Stimulated activated CD8-positive, alpha-beta memory T cell treated with anti-CD3 and anti-CD28 coated beads, Interleukin-15, amount 100 ng/mL, for 24 hours (primary cell): ENCODE measurements around the gene CER1.

Experiments
- DNase-seq: peaks from one replicate; pipeline ENCODE4 v3.0.0-alpha.2; 2020; ENCODE audit warnings: low read depth

CER1 gene, protein sequence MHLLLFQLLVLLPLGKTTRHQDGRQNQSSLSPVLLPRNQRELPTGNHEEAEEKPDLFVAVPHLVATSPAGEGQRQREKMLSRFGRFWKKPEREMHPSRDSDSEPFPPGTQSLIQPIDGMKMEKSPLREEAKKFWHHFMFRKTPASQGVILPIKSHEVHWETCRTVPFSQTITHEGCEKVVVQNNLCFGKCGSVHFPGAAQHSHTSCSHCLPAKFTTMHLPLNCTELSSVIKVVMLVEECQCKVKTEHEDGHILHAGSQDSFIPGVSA

DNA sequence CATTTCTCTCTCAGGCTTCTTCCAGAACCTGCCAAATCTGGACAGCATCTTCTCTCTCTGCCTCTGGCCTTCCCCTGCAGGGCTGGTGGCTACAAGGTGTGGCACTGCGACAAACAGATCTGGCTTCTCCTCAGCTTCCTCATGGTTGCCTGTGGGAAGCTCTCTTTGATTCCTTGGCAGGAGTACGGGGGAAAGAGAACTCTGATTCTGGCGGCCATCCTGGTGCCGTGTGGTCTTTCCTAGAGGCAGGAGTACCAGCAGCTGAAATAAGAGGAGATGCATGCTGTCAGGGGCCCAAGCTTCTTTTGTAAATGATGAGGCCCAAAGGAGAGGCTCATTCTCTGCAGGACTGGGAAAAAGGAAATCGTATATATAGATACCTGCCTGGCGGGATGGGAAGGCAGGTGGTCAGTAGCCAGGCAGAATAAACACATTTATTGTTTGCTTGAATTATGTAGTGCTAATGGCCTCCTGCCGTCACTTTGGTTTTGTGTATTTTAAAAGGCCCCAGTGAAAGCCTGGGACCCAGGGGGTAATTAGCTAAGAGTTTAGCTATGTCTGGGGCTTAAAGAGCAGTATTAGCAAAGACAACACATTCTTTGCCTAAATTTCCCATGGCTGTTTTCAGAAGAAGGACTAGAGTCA is at the start of gene CER1:
Gene CER1 (minus strand): TSS at position 343 of the 645 bp plus-strand sequence. CDS start 61 bp downstream, at position 282.
- DNase-seq: no peak

DNA sequence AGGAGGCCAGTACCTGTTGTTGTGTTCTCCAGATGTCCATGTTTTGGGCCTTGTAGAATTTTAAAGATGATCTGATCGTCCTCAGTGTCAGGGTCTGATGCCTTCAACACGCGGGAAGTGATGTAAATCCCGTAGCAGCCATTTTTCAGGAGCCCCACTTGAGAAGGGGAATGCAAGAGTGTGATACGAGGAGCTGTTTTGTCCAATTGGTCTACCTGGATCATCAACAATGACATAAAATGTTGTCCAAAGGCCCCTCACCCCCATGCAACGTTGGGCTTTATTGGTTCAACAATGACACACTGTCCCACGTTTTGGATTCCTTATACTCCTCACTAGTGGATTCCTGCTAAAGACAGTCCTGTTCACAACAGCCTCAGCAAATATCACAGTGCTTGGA is 48.1 kb upstream of the CER1 start:
- no peak for DNase-seq

DNA sequence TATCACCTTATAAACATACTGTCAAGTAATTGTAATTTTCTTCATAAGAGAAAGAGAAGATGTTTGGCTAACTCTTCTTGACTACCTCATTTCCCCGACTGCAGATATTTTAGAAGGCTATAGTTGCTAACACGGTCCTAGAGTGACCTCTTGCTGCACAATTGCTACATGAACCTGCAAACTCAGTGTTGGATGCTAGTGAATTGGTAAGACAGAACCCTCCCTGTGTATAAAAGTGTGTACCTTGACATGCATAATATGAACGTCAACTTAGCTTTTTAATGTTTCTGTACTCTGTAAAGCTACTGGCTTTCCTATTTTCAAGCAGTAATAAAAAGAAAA is 46.7 kb upstream of the CER1 start:
- no peak for DNase-seq

DNA sequence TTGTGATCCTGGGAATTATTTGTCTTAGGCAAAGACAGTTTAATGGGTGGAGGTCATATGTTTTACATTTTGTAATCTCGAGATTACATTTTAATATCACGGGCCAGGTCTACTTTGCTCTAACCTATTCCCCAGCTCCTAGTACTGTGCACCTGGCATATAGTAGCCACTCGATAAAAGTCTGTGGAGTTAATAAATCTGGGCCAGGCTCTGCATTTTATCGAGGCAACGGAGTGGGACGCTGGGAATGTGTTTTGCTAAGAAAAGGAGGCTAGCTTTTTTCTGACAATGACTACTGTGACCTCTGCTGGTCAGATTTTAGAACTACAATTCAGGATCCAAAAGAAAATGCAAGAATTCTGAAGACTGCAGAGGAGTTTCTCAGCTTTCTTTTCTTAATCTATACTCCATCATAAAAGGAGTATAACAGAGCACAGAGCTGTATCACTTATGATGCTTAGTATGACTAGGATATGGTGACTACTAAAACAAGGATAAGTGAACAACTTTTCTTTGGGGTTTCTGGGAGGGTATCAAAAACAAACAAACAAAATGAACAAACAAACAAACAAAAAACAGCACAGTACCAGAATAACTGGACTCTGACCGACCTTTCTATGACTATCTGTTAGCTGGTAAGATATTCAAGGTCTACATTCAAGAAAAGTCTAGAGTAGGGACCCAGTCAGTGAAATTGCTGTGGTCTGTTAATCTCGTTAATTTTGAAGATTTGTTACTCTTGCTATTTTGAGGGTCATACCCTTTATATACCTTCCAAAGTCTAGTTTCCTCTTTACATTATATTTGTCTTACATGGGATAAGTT is 46.1 kb upstream of the CER1 start:
- DNase-seq: no peak

DNA sequence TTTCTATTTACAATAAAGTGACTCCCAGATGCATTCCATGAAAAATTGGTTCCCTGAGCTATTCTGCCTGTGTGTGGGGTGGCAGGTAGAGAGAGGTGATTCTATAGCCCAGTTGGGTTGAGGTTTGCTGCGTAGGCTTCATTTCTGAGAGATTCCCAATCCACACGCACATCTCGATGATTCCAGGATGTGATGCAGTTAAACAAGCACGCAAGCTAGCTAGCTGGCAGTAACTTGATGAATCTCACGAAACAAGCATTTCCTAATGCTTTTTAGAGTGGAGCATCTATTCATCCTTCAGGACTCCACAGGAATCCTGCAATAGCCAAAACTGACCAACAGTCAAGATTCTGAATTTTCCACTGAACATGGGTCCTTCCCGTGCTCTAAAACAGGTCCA is 43.8 kb upstream of the CER1 start:
- no peak for DNase-seq

DNA sequence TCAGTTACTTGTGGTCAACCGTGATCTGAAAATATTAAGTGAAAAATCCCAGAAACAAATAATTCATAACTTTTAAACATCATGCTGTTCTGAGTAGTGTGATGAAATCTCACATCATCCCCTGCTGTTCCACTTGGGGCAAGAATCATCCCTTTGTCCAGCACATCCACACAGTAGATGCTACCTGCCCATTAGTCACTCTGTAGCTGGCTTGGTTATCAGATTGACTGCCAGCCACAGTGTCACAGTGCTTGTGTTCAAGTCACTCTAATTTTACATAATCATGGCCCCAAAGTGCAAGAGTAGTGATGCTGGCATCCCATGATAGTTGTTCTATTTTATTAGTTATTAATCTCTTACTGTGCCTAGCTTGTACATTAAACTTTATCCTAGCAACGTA is 39.1 kb upstream of the CER1 start:
- no peak for DNase-seq

DNA sequence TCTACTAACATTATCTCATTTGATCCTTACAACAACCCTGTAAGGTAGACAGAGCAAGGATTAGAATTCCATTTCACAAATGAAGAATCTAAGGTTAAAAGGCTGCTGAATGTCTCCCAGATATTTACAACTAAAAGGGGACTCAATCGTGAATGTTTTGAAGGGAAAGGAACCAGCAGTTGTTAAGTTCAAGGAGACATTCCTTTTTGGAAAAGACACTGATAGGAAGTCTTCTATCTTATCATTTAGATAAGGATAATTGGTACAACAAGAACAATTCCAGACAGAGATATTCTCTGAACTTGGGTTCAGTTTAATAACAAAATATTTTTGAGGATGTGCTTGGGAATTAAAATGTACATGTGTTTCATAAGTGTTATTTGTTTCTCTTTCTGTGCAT is 37.5 kb upstream of the CER1 start:
- no peak for DNase-seq

DNA sequence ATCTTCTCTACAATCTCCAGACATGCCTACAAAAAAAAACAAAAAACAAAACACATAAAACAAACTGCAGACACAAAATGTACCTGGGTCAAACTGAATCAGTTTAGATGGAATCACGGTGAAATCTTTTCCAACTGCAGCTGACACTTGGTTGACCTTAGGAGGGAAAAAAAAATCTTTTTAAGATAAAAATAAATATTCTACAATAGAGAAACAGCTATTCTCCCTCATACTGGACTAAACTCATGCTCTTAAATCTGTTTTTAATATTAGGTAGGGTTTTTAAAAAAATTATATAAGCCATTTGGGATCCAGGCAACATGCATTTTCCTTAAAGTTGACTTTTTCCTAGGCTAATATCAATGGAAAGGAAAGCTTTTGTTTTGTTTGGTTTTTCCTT is 33.8 kb upstream of the CER1 start:
- DNase-seq: no peak

DNA sequence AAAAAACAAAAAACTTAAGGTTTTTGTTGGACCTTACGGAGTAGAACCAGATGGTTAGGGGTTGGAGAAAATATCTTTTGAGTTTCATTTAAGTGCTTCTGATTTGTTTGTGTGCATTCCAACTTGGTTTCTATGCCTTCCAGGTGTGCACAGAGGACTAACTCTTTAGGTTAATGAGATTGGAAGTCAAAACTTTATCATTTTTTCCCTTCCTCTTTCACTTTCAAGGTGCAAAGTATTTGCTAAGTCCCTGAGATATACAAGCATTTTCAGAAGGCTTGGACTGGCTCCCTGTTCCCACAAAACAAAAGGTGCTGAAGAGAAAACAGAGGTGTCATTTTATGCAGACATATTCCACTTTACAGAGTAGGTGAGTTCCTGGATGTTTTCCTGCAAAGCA is 30.3 kb upstream of the CER1 start:
- no peak for DNase-seq

DNA sequence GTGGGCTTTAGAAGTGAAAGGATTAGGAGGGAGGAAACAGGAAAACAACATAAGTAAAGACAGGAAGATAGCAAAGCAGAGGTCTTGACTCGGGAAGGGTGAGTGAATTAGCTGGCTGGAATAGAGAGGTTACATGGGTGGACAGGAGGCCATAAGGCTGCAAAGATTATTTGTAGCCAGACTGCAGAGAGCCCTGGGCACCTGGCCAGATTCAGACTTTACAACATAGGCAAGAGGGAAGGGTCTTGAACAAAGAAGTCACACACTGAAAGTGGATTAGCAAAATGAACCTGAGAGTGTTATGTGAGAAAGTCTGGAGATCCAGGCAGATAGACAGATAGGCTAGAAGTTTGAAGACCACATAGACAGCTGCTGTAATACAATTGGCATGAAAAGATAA is 29.7 kb upstream of the CER1 start:
- DNase-seq: no peak

DNA sequence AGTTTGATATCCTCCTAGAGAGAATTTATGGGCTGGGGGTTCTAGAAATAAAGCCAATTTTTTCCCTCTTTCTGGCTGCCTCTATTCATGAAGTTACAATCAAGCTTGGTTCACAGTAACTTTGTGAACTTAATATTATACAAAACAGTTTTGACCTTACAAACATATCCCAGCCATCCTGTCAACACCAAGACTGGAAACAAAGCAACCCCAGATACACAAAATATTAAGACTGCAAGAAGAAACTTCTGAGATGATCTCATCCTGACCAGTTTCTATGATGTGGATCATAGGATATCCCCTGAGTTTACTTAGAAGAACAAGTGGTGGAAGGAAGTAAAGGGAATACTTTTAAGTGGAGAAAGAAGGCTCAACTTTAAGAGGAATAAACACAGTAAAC is 28.3 kb upstream of the CER1 start:
- no peak for DNase-seq

DNA sequence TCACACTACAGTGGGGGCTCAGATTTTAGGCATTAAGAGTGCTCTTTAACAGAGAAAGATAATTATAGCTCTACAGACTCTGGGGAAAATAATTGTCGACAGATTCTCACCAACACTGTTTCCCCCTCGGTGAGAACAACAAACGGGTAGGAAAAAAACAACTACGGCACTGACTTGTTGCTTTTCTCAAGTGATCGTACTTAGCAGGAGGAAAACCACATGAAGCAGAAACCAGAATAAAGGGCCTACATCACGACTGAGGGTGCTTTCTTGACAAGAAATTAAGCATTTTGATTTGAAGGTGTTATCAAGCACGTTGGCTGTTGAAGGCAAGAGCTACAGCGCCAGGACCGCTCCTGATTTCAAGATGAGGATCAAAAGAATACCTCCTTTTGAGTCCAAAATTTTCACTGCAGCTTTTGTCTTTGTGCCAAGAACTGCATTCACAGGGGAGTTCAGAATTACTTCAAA is 27.2 kb upstream of the CER1 start:
- no peak for DNase-seq

DNA sequence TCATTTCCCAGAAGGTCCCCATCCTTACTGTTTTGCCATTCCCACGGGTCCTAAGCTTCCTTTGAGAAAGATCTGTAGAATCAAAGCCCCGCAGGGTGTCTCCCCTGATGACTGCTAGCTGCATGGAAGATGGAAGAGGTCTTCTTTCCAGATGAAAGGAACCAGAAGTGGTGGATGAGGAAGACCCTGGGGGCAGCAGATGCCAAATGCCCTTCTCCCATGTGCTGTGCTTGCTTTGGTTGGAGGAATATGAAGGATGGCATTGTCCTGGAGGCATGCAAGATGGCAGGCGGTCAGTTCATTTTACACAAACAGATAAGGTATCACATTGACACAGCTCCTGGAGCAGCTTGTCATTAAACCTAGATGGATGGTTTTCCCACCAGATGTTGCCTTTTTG is 25.8 kb upstream of the CER1 start:
- no peak for DNase-seq

DNA sequence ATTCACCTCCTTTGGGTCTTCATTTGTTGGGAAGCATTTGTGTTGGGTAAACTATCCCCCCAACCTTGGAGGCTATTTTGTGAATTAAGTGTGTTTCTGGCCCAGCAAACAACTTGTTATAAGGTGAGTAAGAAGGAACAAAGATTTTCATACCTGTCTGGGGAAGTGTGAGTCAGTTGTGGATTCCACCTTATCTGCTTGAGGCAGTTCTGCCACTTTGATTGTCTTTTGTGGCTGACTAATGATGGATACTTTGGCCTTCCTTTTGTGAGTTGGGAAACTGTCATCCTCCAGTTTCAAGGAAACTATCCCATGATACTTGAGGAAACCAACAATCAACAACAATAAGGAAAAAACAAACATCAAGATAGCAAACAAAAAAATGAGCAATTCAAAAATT is 24.6 kb upstream of the CER1 start:
- no peak for DNase-seq

DNA sequence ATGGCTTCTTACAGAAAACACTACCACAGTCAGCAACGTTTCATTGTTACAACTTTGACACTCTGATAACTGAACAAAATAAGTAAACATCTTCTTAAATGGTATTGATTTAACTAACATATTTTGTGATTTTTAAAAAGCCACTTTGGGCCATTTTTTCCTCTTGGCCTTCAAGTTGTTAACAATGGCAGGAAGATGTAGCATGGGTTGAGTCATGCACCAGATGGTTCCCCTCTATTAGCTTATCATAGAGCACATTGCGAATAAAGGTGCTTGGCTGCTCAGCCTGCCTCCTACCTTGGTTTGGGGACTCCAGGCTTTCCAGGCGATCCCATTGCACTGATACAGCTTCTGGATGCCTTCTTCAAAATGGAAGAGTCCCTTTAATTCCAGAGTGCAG is 24.1 kb upstream of the CER1 start:
- DNase-seq: no peak

DNA sequence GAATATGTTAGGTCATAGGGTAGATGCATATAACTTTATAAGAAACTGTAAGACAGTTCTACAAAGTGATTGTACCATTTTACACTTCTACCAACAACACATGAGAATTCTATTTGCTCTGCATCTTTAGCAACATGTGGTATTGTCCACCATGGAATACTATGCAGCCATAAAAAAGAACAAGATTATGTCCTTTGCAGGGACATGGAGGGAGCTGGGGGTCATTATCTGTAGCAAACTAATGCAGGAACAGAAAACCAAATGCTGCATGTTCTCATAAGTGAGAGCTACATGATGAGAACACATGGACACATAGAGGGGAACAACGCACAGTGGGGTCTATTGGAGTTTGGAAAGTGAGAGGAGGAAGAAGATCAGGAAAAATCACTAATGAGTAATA is 22.2 kb upstream of the CER1 start:
- DNase-seq: no peak

DNA sequence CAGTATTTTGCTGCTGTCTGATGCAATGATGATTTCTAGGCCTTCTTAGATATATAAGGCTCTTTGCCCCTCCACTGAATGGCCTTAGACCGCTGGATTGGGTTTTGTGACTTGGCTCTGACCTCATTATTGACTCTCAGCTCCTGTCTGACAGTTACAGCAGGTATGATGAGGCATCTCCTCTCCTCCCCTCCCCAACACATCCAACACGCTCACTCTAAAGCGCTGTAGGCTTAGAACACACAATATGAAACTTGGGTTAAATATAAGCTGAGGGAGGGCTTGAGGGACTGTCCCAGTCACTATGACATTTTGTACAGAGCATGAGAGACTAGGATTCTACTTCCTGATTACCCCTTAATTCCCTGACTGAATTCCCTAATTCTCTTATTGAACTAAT is 18.8 kb upstream of the CER1 start:
- no peak for DNase-seq

DNA sequence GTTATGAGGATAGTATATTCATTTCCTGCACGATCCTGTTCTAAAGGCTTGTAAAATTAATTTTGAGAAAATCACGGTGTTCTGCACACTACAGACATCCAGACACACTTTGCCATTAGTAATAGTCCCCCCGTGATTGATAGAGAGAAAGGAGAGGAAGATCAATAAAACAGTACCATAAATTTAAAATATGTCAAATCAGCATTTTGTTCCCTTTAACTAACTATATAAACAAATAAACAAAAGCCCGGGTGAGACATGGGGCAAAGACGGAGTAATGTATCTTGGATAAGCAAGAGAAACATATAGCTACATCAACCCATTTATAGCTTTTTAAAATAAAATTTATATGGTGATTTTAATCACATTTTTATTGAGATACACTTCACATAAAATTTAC is 10.6 kb upstream of the CER1 start:
- no peak for DNase-seq

DNA sequence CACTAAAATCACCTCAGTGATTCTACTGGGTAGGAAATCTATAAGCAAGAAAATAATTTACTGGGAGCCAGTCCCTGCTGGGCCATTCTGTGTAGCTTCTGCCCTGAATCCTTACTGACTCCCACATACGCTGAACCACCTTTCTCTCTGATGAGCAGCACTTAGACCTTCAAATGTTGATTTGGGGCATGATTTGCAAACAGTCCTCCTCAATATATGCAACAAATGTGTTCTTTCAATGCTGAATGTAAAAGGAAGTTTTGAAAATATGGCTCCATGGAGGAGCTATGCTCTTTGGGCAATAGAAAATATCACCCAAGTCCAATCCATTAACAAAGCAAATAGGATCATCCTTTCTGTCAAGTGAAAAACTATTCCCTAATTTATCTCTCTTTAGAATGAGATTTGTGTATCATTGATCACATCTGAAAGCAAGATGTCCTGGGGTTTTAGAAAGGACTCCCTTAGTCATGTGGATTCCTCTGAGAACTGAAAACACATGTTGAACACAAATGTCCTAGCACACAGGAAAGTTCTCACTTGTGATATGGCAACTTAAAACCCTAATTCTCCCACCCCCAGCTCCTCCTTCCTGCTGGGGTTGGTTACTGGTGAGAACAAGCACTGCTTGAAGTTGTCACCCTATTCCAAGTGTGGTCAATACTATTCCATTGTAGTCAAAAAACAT is 8.9 kb upstream of the CER1 start:
- DNase-seq: no peak

DNA sequence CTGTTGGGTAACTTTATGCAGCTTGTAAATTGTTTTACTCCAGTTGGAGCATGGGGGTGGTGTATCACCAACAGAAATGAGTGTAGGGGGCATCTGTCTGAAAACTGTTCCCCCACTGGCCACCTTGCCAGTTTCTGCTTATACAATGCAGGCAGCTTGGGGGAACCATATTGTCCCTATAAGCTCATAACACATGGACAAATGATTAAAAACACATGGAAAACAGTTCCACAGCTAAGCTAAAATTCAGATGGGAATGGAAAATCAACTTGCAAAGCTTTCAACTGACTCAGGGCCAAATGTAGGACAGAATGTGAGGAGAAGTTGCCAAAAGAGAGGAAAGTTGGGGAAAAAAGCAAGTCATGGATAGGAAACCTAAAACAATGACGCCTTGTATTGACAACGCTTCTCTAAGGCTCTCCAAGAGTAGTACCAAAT is 7.9 kb upstream of the CER1 start:
- DNase-seq: no peak

DNA sequence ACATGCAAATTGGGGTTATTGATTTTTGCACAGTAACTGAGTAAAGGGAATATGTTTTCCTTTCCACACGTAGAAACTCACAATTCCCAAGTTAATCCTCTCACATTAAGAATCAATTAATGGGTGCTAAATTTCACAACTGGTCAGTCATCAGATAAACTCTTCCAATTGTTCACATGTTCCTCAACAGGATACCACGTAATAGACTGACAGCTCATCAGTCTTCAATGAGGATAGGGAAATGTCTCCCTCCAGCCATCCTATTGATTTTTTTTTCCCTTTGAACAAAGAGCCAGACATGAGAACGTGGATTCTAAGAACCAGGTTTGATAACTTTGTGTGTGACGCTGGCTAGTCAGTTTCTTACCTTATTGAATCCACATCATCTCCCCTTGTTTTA is 768 bp upstream of the CER1 start:
- DNase-seq: no peak

DNA sequence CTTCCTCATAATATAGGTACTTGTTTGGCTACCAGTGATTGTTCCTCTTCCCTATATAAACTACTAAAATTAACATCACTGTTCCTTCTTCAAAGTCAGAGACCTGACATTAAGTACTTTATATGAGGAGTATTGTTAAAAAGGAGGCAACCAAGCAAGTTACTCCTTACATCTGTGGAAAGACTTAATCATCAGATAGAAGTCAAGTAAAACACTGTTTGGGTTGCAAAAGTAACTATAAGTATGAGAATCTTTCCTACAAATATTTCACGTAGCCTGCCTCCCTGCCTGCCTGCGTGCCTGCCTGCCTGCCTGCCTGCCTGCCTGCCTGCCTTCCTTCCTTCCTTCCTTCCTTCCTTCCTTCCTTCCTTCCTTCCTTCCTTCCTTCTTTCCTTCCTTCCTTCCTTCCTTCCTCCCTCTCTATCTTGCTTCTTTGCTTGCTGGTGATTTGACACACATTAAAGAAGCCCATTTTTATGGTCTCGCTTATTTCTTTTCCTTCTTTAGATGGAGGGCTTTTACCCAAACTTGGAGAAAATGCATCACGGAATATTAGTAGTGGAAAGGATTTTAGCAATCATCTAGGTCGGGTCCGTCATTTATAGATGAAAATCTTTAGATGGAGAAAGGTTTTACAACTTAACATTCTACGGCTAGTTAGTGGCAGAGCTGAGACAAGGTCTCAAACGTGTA is 3.2 kb downstream of the CER1 start:
- no peak for DNase-seq
